ENCODE results near the gene ADGRD2. TPM values are rescaled to one million over a fixed set of nuclear protein-coding genes. Genes with fewer than 3 reads are reported as not detected.

Gene ADGRD2
- total and polyA plus RNA-seq, 2 of the 13 experiments (the other 11 are each of a cell fraction or from before 2014, with no cell fraction given), result not detected

DNA sequence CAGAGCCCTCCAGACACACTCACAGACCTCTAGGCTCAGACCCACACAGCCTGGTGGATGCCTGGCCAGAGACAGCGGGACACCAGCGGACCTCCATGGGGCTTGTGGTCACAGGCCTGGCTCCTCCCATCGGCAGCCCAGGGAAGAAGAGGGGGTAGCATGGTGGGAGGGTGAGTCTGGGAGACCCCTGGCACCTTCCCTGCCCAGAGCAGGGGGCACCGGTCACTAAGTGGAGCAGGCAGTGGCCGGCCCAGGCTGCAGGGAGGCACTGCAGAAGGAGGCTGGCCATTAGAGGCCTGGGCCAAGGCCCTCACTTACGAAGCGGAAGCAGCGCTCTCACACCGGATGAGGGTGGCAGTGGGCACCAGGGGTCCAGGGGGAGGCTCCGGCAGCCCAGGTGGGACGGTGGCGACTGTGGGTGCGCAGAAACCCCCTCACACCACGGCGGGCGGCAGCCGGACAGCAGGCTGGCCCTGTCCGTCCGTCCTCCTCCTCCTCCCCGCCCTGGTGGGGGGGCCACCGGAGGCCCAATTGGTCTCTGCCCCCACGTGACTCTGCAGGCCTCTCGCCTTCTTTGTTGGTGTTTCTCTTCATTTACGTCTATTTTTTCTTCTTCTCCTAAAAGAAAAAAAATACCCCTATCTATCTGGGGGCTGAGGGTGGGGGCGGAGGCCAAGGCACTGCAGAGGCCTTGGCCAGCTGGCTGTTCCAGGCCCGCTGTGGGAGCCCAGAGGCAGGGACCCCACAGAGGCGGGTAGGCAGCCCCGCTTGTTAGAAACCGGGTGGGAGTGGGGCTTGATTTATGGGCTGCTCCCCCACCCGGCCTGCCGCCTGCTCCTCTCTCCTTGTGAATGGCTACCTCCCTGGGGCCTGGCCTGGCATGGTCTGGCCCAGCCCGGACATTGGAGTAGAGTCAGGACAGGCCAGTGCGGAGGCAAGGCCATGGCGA is 57.0 kb downstream of the ADGRD2 start, which contains the start of gene NR5A1 (continued):
- TF ChIP-seq POGK (CRISPR knock-in tag; conservative IDR thresholded peaks at IDR 0.05) (peak; percentile 74; the same call in 1 of the 2 replicates), ZNF546 (CRISPR knock-in tag; conservative IDR thresholded peaks at IDR 0.05) (no peak; the same call in 1 of the 2 replicates), ZNF616 (CRISPR knock-in tag; IDR thresholded peaks at IDR 0.05; ENCODE audit: low read depth) (no peak), CBX2 (IDR thresholded peaks at IDR 0.05; ENCODE audit: low read depth, low read length) (no peak), CBX2 (CRISPR knock-in tag; IDR thresholded peaks at IDR 0.05; ENCODE audit: low read depth) (no peak), ZNF234 (CRISPR knock-in tag; conservative IDR thresholded peaks at IDR 0.05) (no peak), MIXL1 (CRISPR knock-in tag; IDR thresholded peaks at IDR 0.05) (0 out of 2 replicates have a peak, but pooled peaks have one; percentile 48), ARID4A (CRISPR knock-in tag; IDR thresholded peaks at IDR 0.05; ENCODE audit: borderline replicate concordance) (peak; percentile 70; the same call in 1 of the 2 replicates), PRMT3 (CRISPR knock-in tag; IDR thresholded peaks at IDR 0.05; ENCODE audit: borderline replicate concordance, low read depth) (no peak), REPIN1 (CRISPR knock-in tag; IDR thresholded peaks at IDR 0.05; ENCODE audit: borderline replicate concordance, low read depth) (no peak; the same call in 1 of the 2 replicates), ATF5 (CRISPR knock-in tag; IDR thresholded peaks at IDR 0.05; ENCODE audit: low read depth) (no peak), PHF5A (CRISPR knock-in tag; IDR thresholded peaks at IDR 0.05; ENCODE audit: low read depth, unreplicated experiment) (no peak), MLX (CRISPR knock-in tag; IDR thresholded peaks at IDR 0.05) (no peak), SIN3A (IDR thresholded peaks at IDR 0.05; ENCODE audit: borderline replicate concordance, low read depth, low read length) (0 out of 2 replicates have a peak, but pooled peaks have one; percentile 47)
- TF ChIP-seq, protein P1, sequence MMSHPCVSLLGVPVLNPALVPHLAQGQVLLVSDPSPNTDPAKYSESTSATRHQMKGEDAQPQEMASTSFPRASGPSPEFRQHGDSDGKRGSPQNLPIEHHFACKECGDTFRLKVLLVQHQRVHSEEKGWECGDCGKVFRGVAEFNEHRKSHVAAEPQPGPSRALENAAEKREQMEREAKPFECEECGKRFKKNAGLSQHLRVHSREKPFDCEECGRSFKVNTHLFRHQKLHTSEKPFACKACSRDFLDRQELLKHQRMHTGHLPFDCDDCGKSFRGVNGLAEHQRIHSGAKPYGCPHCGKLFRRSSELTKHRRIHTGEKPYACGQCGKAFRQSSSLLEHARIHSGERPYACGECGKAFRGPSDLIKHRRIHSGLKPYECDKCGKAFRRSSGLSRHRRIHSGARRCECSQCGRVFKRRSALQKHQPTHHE (CRISPR knock-in tag; IDR thresholded peaks at IDR 0.05; ENCODE audit: borderline replicate concordance), result no peak
- TF ChIP-seq, protein P2, sequence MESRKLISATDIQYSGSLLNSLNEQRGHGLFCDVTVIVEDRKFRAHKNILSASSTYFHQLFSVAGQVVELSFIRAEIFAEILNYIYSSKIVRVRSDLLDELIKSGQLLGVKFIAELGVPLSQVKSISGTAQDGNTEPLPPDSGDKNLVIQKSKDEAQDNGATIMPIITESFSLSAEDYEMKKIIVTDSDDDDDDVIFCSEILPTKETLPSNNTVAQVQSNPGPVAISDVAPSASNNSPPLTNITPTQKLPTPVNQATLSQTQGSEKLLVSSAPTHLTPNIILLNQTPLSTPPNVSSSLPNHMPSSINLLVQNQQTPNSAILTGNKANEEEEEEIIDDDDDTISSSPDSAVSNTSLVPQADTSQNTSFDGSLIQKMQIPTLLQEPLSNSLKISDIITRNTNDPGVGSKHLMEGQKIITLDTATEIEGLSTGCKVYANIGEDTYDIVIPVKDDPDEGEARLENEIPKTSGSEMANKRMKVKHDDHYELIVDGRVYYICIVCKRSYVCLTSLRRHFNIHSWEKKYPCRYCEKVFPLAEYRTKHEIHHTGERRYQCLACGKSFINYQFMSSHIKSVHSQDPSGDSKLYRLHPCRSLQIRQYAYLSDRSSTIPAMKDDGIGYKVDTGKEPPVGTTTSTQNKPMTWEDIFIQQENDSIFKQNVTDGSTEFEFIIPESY (CRISPR knock-in tag; IDR thresholded peaks at IDR 0.05), result no peak; the same call in 1 of the 2 replicates

All from HepG2 (cell line).